Activated CD8-positive, alpha-beta memory T cell treated with anti-CD3 and anti-CD28 coated beads for 1 hour (primary cell): ENCODE data around the gene RAB36.

ENCODE experiments used
- DNase-seq, 2 donors: peaks; one replicate each; pipeline ENCODE4 v3.0.0-alpha.2; 2020; ENCODE audit warnings: low read depth in 1 of 2; ENCODE audit errors: extremely low read depth in 1 of 2

RAB36 gene

GRCh38 chr22:23157560-23158515 lies 12.6 kb downstream of the RAB36 start:
- no peak for DNase-seq

- no peak for DNase-seq
Observed at GRCh38 chr22:23158516-23159290, 13.4 kb downstream of the RAB36 start.

DNA sequence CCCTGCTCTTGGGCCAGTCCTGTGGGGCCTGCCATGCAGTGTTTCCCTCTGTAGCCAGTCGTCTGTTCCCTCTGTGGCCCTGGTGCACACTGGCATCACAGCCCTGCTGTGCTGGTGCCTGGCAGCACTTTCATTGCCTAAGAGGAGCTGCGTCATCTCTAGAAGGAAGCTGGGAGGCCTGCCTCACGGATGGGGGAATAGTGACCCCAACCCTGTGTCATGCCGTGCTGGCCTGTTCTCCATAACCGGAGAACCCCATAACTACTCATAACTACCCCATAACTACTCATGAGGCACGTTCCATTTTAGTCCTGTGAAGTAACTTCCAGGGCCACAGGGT lies 14.0 kb downstream of the RAB36 start:
- DNase-seq, result no peak

- no peak for DNase-seq
Observed at GRCh38 chr22:23161029-23161428, 15.8 kb downstream of the RAB36 start.

- DNase-seq, result no peak
Observed at GRCh38 chr22:23161574-23161973, 16.3 kb downstream of the RAB36 start.

DNA sequence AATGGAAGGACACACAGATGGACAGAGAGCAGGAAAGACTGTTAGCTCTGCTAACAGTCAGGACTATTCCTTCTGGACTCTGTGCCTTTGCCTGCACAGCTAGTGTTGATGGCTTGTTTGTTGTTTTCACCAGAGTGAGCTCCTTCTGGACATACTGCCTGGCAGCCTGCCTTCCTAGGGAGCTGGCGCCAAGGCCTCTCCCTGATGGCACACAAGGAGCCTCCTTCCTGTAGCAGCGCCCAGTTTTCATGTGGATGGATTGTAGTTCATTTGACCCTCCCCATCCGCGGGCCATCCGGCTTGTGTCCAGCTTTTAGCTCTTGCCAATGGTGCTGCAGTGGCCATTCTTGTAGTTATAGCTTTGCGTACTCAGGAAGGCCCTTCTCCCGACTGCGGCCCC lies 18.4 kb downstream of the RAB36 start:
- no peak for DNase-seq

- DNase-seq, result no peak
Observed at GRCh38 chr22:23164091-23164490, 18.8 kb downstream of the RAB36 start.

GRCh38 chr22:23166042-23166831 lies 21.0 kb downstream of the RAB36 start:
- DNase-seq, result no peak

- no peak for DNase-seq
Observed at GRCh38 chr22:23166841-23167616, 21.8 kb downstream of the RAB36 start.

DNA sequence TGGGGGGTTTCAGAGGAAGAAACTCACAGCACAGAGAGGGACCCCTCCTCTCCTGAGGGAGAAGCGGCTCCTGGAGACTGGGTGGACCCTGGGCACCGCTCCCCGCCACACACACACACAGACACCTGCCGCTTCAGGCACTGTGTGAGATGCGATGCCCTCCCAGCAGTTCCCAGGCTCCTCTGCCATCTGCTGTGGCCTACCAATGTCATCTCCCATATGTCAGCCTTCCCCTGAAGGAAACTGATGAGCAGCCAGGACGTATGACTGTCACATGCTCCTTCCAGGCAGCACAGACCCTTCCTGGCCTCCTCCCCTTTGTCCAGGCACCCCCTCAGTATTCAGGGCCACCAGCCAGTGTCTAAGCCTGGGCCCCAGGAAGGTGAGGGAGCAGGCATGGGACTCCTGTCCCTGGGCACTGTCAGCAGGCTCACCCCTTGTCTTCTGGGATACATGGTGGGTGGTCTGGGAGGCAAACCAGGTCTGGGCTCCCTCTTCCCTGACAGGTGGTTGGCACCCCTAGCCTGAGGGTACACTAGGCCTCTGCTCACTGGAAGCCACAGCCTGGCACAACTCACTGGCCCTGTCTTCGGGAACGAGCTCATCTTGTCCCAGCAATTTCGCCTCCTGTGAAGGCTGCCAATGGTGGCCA lies 23.2 kb downstream of the RAB36 start:
- no peak for DNase-seq

GRCh38 chr22:23169043-23169406 lies 23.7 kb downstream of the RAB36 start:
- no peak for DNase-seq

GRCh38 chr22:23175817-23176644 lies 30.8 kb downstream of the RAB36 start:
- DNase-seq, result no peak

- DNase-seq, result no peak
Observed at GRCh38 chr22:23176645-23177027, 31.4 kb downstream of the RAB36 start.

DNA sequence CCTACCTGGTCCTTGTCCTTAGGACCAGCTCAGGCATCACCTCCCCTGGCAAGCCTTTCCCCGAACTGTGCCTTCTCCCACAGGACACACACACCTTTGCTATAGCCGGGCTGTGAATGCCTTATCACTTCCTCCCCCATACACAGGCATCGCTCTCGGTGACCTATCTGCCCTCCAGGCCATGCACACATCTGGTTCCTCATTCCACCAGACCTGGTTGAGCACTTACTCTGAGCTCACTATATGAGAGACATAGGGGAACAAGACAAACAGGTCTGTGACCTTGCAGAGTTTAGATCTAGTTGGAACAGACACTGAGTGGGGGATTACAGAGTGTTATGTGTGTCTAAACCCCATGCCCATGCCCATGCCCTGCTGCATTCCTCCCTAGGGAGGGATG lies 31.9 kb downstream of the RAB36 start:
- DNase-seq, result no peak

DNA sequence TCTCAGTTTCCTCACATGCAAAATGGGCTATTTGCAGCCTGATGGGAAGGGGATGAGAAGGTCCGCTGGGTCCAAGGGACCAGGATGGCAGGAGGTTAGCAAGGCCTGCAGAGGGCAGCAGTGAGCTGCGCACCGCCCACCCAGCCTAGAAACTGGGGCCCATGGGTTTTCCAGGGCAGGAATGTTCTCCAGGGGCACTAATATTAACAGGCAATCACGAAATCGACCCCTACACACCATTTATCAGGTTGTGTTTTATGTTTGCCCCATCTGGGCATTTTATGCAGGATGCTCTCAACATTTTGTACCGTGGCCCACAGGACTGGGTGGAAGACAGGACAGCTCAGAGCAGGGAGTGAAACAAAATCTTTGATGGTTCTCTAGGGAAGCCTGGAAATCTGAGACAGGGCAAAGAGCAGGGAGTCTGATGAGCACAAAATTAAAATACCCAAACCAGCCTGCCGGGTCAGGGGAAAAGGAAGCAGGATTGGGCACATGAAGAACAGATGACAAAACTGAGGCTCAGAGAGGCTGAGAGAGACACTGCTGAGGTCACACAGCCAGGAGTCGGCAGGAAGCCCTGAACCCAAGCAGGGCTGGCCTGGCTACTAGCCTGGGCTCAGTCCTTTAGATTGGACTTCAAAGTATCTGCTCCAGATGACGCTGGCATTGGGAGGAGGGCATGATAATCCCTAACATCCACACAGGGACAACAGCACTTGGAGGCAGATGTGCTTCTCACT lies 33.4 kb downstream of the RAB36 start:
- peak in 1 of 2 donors; percentile 55 for DNase-seq

- no peak for DNase-seq
Observed at GRCh38 chr22:23179381-23180299, 34.4 kb downstream of the RAB36 start.

- DNase-seq, result peak in 1 of 2 donors; percentile 42
Observed at GRCh38 chr22:23180301-23180892, 35.1 kb downstream of the RAB36 start, which contains the start of gene BCR. Gene BCR, plus strand, starts transcription at chr22:23180509. Its CDS starts 452 bp downstream, at chr22:23180961.
